ENCODE measurements around the gene KDM3A.

DNA sequence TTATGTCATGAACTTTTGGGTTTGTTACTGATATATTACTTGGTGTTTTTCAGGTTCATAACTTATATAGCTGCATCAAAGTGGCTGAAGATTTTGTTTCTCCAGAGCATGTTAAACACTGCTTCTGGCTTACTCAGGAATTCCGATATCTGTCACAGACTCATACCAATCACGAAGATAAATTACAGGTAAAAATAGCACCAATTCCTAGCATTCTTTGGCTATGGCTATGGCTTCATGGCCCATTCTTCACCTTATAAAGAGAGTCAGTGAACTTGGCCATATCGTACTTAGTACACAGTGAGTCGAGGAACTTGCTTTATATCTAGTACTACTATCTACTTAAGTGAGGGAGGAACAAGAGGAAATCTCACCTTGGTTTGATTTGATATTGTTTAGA is 49.9 kb downstream of the KDM3A start:
- TF ChIP-seq SP1 (IDR thresholded peaks at IDR 0.05) (no peak), ZNF384 (IDR thresholded peaks at IDR 0.05) (no peak), FOXK2 (IDR thresholded peaks at IDR 0.05) (no peak)

Measured in HEK293T (cell line).